Keratinocyte (primary cell): ENCODE results near the gene FKBP5. TPM values are rescaled to one million over a fixed set of nuclear protein-coding genes. Genes with fewer than 3 reads are reported as not detected.
A peak's percentile ranks its signal among the peaks of the same experiment; 100 is the strongest.

ENCODE experiments used
- DNase-seq: peaks from one replicate; pipeline ENCODE4 v3.0.0-alpha.2; 2011; ENCODE audit warnings: low read depth, missing footprints, low spot score
- FAIRE-seq: peaks from 2 replicates; lab custom pipeline; 2011; peaks lifted over from hg19 to GRCh38; lab: Jason Lieb, UNC
- H2AFZ ChIP-seq: 2 replicates; pipeline ENCODE4 v1.6.0; 2012; ENCODE audit warnings: low read length, control low read depth, inconsistent platforms; ENCODE audit not compliant: control insufficient read depth
- H3K27ac ChIP-seq: 2 replicates; pipeline ENCODE4 v1.5.1; 2011; ENCODE audit warnings: low read length; ENCODE audit not compliant: control insufficient read depth, insufficient read depth
- H3K27me3 ChIP-seq: 3 replicates; pipeline ENCODE4 v1.6.0; 2011; ENCODE audit warnings: low read length; ENCODE audit not compliant: control insufficient read depth, insufficient read depth; ENCODE audit errors: extremely low read depth
- H3K36me3 ChIP-seq, 2 experiments: 2 replicates in 1 of 2; 3 replicates in 1 of 2; pipeline ENCODE4 v1.5.1; 2011; ENCODE audit warnings: low read length in 2 of 2, mild to moderate bottlenecking in 1 of 2; ENCODE audit not compliant: control insufficient read depth in 2 of 2, insufficient read depth in 2 of 2; ENCODE audit errors: extremely low read depth in 1 of 2
- H3K4me1 ChIP-seq: 3 replicates; pipeline ENCODE4 v1.5.1; 2011; ENCODE audit warnings: low read length; ENCODE audit not compliant: control insufficient read depth, insufficient read depth; ENCODE audit errors: extremely low read depth
- H3K4me2 ChIP-seq: 3 replicates; pipeline ENCODE4 v1.6.0; 2011; ENCODE audit warnings: low read depth, low read length; ENCODE audit not compliant: control insufficient read depth, insufficient read depth; ENCODE audit errors: extremely low read depth
- H3K4me3 ChIP-seq, 3 experiments: fragments of 200-600 bp in 1 of 3; sonication (generic) in 1 of 3; 2 replicates in 2 of 3; 3 replicates in 1 of 3; pipeline ENCODE4 v1.5.1; 2011 to 2016; ENCODE audit warnings: low read length in 3 of 3, mild to moderate bottlenecking in 3 of 3, control low read depth in 2 of 3, inconsistent platforms in 1 of 3, low read depth in 1 of 3, mixed read lengths in 1 of 3, mixed run types in 1 of 3, moderate library complexity in 1 of 3; ENCODE audit not compliant: control insufficient read depth in 2 of 3, insufficient read depth in 2 of 3; ENCODE audit errors: extremely low read depth in 1 of 3
- H3K79me2 ChIP-seq: 2 replicates; pipeline ENCODE4 v1.6.0; 2012; ENCODE audit warnings: low read length; ENCODE audit not compliant: control insufficient read depth, insufficient read depth
- H3K9ac ChIP-seq: 3 replicates; pipeline ENCODE4 v1.6.0; 2011; ENCODE audit warnings: low read length; ENCODE audit not compliant: control insufficient read depth, insufficient read depth; ENCODE audit errors: extremely low read depth
- H3K9me1 ChIP-seq: 3 replicates; pipeline ENCODE4 v1.6.0; 2011; ENCODE audit warnings: low read length; ENCODE audit not compliant: control insufficient read depth, insufficient read depth; ENCODE audit errors: extremely low read depth
- H3K9me3 ChIP-seq: 2 replicates; pipeline ENCODE4 v1.5.1; 2012; ENCODE audit warnings: low read depth, low read length; ENCODE audit not compliant: control insufficient read depth
- H4K20me1 ChIP-seq: 3 replicates; pipeline ENCODE4 v1.6.0; 2011; ENCODE audit warnings: low read length; ENCODE audit not compliant: control insufficient read depth, insufficient read depth; ENCODE audit errors: extremely low read depth
- CTCF ChIP-seq, 3 experiments: IDR thresholded peaks in 1 of 3; conservative IDR thresholded peaks in 1 of 3; optimal IDR thresholded peaks in 1 of 3; 2 replicates in 2 of 3; 3 replicates in 1 of 3; pipeline versions ENCODE3 to v1.5.1; 2011; ENCODE audit warnings: low read length in 3 of 3, mild to moderate bottlenecking in 3 of 3, moderate library complexity in 2 of 3, control low read depth in 1 of 3, inconsistent platforms in 1 of 3; ENCODE audit not compliant: insufficient read depth in 2 of 3; ENCODE audit errors: extremely low read depth in 1 of 3
- EZH2 ChIP-seq: IDR thresholded peaks from one replicate; pipeline ENCODE4 v1.6.1; 2012; ENCODE audit warnings: inconsistent platforms, mild to moderate bottlenecking, low read length, moderate library complexity
- dilution Hi-C: fragments of 300-500 bp; cut with MboI; formaldehyde crosslinking; loops from one replicate; pipeline ENCODE4 v1.7.0; 2020; ENCODE audit warnings: low sequenced_read_pairs; ENCODE audit not compliant: extremely low pct_ligation_motif_present
- polyA plus RNA-seq, 5 experiments: library from polyadenylated mRNA; depleted of rRNA in 3 of 5; stranded (reverse) in 3 of 5; stranded (forward) in 1 of 5; unstranded in 1 of 5; fragments of >200 nt; gene quantifications; 1 replicate in 1 of 5; 2 replicates in 3 of 5; 3 replicates in 1 of 5; pipeline versions ENCODE4 v1.2.1 to v1.2.3, GENCODE V29; 2011 to 2012; ENCODE audit warnings: missing spikeins in 2 of 5, low read depth in 1 of 5, low replicate concordance in 1 of 5

FKBP5 gene
- polyA plus RNA-seq, 1 donor (not counting 4 experiments of a cell fraction or from before 2014, with no cell fraction given) = 88.3 TPM

GRCh38 chr6:35727231-35727934, 38.7 kb upstream of the FKBP5 start:
- Histone ChIP-seq H4K20me1 (no peaks in the 10 kb centered on the region), H3K9me3 (no peaks in the 10 kb centered on the region), H3K4me1 (peaks cover 56% of the 10 kb centered on the region), H3K4me3 (peak overlapping the region; percentile 33 to 54 (median 34)), H3K79me2 (no peaks in the 10 kb centered on the region), H3K4me2 (peak overlapping the region; percentile 86), H3K9ac (peak overlapping the region; percentile 90), H3K27me3 (no peaks in the 10 kb centered on the region), H3K36me3 (no peaks in the 10 kb centered on the region), H3K27ac (peak overlapping the region; percentile 97), H3K9me1 (no peaks in the 10 kb centered on the region), H2AFZ (peak overlapping the region; percentile 52)
- DNase-seq = peak; percentile 19
- dilution Hi-C loops = loop anchor here (25.0 kb wide), 1 partner anchor 165 kb away; no protein-coding TSS in a partner anchor
- TF ChIP-seq CTCF (optimal IDR thresholded peaks at IDR 0.05 in 1 of 3, IDR thresholded peaks at IDR 0.05 in 1 of 3, conservative IDR thresholded peaks at IDR 0.05 in 1 of 3; ENCODE audit: extremely low read depth in 1 of 3, insufficient read depth in 2 of 3, low read length in 3 of 3) (no peak), EZH2 (no peak)
- no peak for FAIRE-seq

GRCh38 chr6:35725721-35726438, 37.2 kb upstream of the FKBP5 start:
- Histone ChIP-seq H3K27ac (peak overlapping the region; percentile 97), H3K4me2 (peak overlapping the region; percentile 86), H3K4me1 (peaks cover 48% of the 10 kb centered on the region), H3K9me3 (no peaks in the 10 kb centered on the region), H4K20me1 (no peaks in the 10 kb centered on the region), H3K36me3 (no peaks in the 10 kb centered on the region), H3K9ac (peak overlapping the region; percentile 90), H3K9me1 (no peaks in the 10 kb centered on the region), H2AFZ (peak overlapping the region; percentile 49), H3K27me3 (no peaks in the 10 kb centered on the region), H3K4me3 (peak overlapping the region in 1 of 3 experiments; percentile 7), H3K79me2 (no peaks in the 10 kb centered on the region)
- DNase-seq (no peak), FAIRE-seq (no peak)
- dilution Hi-C loops = loop anchor here (25.0 kb wide), 1 partner anchor 164 kb away; no protein-coding TSS in a partner anchor
- no peak for TF ChIP-seq CTCF (optimal IDR thresholded peaks at IDR 0.05 in 1 of 3, IDR thresholded peaks at IDR 0.05 in 1 of 3, conservative IDR thresholded peaks at IDR 0.05 in 1 of 3; ENCODE audit: extremely low read depth in 1 of 3, insufficient read depth in 2 of 3, low read length in 3 of 3)
- TF ChIP-seq EZH2 = no peak
